Right ventricle myocardium superior (tissue), 1 donor: ENCODE data around the gene LGR4. TPM values are rescaled to one million over a fixed set of nuclear protein-coding genes. Genes with fewer than 3 reads are reported as not detected.
"Not testable (repeated sequence)": the region's sequence is repeated elsewhere in the genome, so short reads cannot be mapped to it uniquely, and the experiment has no call there.

Experiments
- ATAC-seq: fragments of 200-7000 bp; cut with Tn5 transposase; one replicate; pipeline ENCODE4 v1.9.1; 2020; ENCODE audit warnings: mild to moderate bottlenecking; ENCODE audit not compliant: poor library complexity
- DNase-seq: peaks from one replicate; pipeline ENCODE4 v3.0.0-alpha.2; 2020
- intact Hi-C: fragments of 100-400 bp; cut with DNase I; formaldehyde crosslinking; loops from one replicate; pipeline ENCODE4 v1.11.2; 2022
- total RNA-seq: library from RNA; stranded (reverse); fragmentation: NEBNext Ultra II Directional; extraction: Animal tissue kit (Norgen Biotek cat#: 25700); gene quantifications from one replicate; pipeline ENCODE4 v1.2.1, GENCODE V29; 2021
- donor health status: DM: no; HTN: yes; CAD: no; lungs with severe emphysema.

LGR4 gene
- total RNA-seq, 1 donor from 2014 or later, result 24.2 TPM

- ATAC-seq, result no peak
- intact Hi-C loops, result loop anchor here (10.0 kb wide), 1 partner anchor 72 kb away; no protein-coding TSS in a partner anchor
Measured at GRCh38 chr11:27466363-27466762, 6.2 kb downstream of the LGR4 start.

GRCh38 chr11:27465629-27466028, 7.0 kb downstream of the LGR4 start:
- ATAC-seq (peak; percentile 21), DNase-seq (no peak)
- intact Hi-C loops, result loop anchor here (10.0 kb wide), 1 partner anchor 71 kb away; no protein-coding TSS in a partner anchor

More at GRCh38 chr11:27466363-27466762, 6.2 kb downstream of the LGR4 start:
- DNase-seq, result no peak

- ATAC-seq (no peak), DNase-seq (no peak)
- intact Hi-C loops, result loop anchor here (10.0 kb wide), 1 partner anchor 70 kb away; no protein-coding TSS in a partner anchor
Measured at GRCh38 chr11:27464909-27465308, 7.7 kb downstream of the LGR4 start.

- DNase-seq, result no peak
- intact Hi-C loops, result loop anchor here (10.0 kb wide), 1 partner anchor 69 kb away; no protein-coding TSS in a partner anchor
Measured at GRCh38 chr11:27464289-27464696, 8.3 kb downstream of the LGR4 start.

GRCh38 chr11:27462543-27462942, 10.0 kb downstream of the LGR4 start:
- intact Hi-C loops, result loop anchor here (10.0 kb wide), 1 partner anchor 68 kb away; no protein-coding TSS in a partner anchor
- no peak for ATAC-seq
- no peak for DNase-seq

More at GRCh38 chr11:27464289-27464696, 8.3 kb downstream of the LGR4 start:
- peak; percentile 25 for ATAC-seq

- DNase-seq, result no peak
- intact Hi-C loops, result loop anchor here (10.0 kb wide), 1 partner anchor 66 kb away; no protein-coding TSS in a partner anchor
- no peak for ATAC-seq
Measured at GRCh38 chr11:27460158-27460978, 12.2 kb downstream of the LGR4 start.

- no peak for ATAC-seq
- no peak for DNase-seq
- intact Hi-C loops, result no loop called here
Measured at GRCh38 chr11:27459191-27459590, 13.4 kb downstream of the LGR4 start.

GRCh38 chr11:27458182-27458581, 14.4 kb downstream of the LGR4 start:
- intact Hi-C loops, result no loop called here
- DNase-seq (no peak), ATAC-seq (no peak)

- ATAC-seq (no peak), DNase-seq (no peak)
- intact Hi-C loops, result no loop called here
Measured at GRCh38 chr11:27456795-27457329, 15.7 kb downstream of the LGR4 start.

GRCh38 chr11:27456140-27456794, 16.3 kb downstream of the LGR4 start:
- no peak for ATAC-seq
- DNase-seq, result no peak
- intact Hi-C loops, result no loop called here

- ATAC-seq, result no peak
Measured at GRCh38 chr11:27455667-27456066, 16.9 kb downstream of the LGR4 start.

GRCh38 chr11:27453701-27454100, 18.9 kb downstream of the LGR4 start:
- DNase-seq, result no peak
- no peak for ATAC-seq
- intact Hi-C loops, result no loop called here

More at GRCh38 chr11:27455667-27456066, 16.9 kb downstream of the LGR4 start:
- no peak for DNase-seq
- intact Hi-C loops, result no loop called here

GRCh38 chr11:27452147-27452546, 20.4 kb downstream of the LGR4 start:
- ATAC-seq (no peak), DNase-seq (no peak)
- intact Hi-C loops, result no loop called here

GRCh38 chr11:27451244-27451965, 21.2 kb downstream of the LGR4 start:
- intact Hi-C loops, result no loop called here
- ATAC-seq, result peak; percentile 76
- DNase-seq, result no peak

GRCh38 chr11:27448184-27448540, 24.4 kb downstream of the LGR4 start:
- DNase-seq, intact Hi-C loops, ATAC-seq: not testable (repeated sequence)

GRCh38 chr11:27447288-27448183, 25.1 kb downstream of the LGR4 start:
- ATAC-seq (no peak), DNase-seq (no peak)
- intact Hi-C loops, result no loop called here

- ATAC-seq, result no peak
- no peak for DNase-seq
- intact Hi-C loops, result no loop called here
Measured at GRCh38 chr11:27445625-27446024, 27.0 kb downstream of the LGR4 start.

GRCh38 chr11:27444801-27445215, 27.8 kb downstream of the LGR4 start:
- intact Hi-C loops, result no loop called here
- ATAC-seq (no peak), DNase-seq (no peak)
